IMR-90 (cell line): ENCODE data around the gene GEMIN8. TPM values are rescaled to one million over a fixed set of nuclear protein-coding genes. Genes with fewer than 3 reads are reported as not detected.

Experiments used
- ATAC-seq: fragments of 200-7000 bp; cut with Tn5 transposase; 2 replicates; pipeline ENCODE4 v1.9.1; 2020; ENCODE audit warnings: low read depth, mild to moderate bottlenecking, moderate library complexity
- BruUV-seq: library from RNA; stranded (reverse); fragments of 400-500 nt; replicated peaks from 2 replicates; lab custom pipeline; 2021; lab: Mats Ljungman, UMichigan
- CTCF ChIA-PET: fragments of 300-600 bp; formaldehyde crosslinking; extraction: SDS; loops from one replicate; lab custom pipeline; 2021; ENCODE audit warnings: antibody characterized with exemption; lab: Yijun Ruan, JAX
- POLR2A ChIA-PET: fragments of 300-600 bp; sonication (Branson Sonifier 250); formaldehyde crosslinking; loops from one replicate; lab custom pipeline; 2022; ENCODE audit warnings: antibody characterized with exemption; ENCODE audit not compliant: unreplicated experiment; lab: Charles Lee
- DNase-seq: peaks from one replicate; pipeline ENCODE4 v3.0.0; 2013
- H2AFZ ChIP-seq: replicated peaks from 2 replicates; pipeline ENCODE3; 2013; ENCODE audit warnings: low read length, mild to moderate bottlenecking; ENCODE audit not compliant: poor library complexity
- H2AK5ac ChIP-seq: 2 replicates; pipeline ENCODE4 v1.6.1; 2013; ENCODE audit warnings: low read depth, low read length, inconsistent platforms
- H2AK9ac ChIP-seq: replicated peaks from 2 replicates; pipeline ENCODE3; 2013; ENCODE audit warnings: mild to moderate bottlenecking, low read depth, low read length, moderate library complexity; ENCODE audit not compliant: poor library complexity
- H2BK120ac ChIP-seq: 2 replicates; pipeline ENCODE4 v1.6.1; 2013; ENCODE audit warnings: low read depth, low read length, inconsistent platforms
- H2BK15ac ChIP-seq: 3 replicates; pipeline ENCODE4 v1.6.1; 2013; ENCODE audit warnings: low read depth, low read length, inconsistent platforms
- H2BK20ac ChIP-seq: 2 replicates; pipeline ENCODE4 v1.6.1; 2013; ENCODE audit warnings: low read depth, mild to moderate bottlenecking, inconsistent platforms, low read length, moderate library complexity
- H2BK5ac ChIP-seq: 2 replicates; pipeline ENCODE4 v1.6.1; 2013; ENCODE audit warnings: mild to moderate bottlenecking, low read depth, low read length, inconsistent platforms; ENCODE audit not compliant: poor library complexity, severe bottlenecking
- H3K14ac ChIP-seq: replicated peaks from 2 replicates; pipeline ENCODE4 v1.6.1; 2013; ENCODE audit warnings: low read depth, low read length, inconsistent platforms
- H3K18ac ChIP-seq: 2 replicates; pipeline ENCODE4 v1.6.1; 2013; ENCODE audit warnings: low read depth, low read length, control low read depth
- H3K23ac ChIP-seq: 2 replicates; pipeline ENCODE4 v1.6.1; 2013; ENCODE audit warnings: low read depth, low read length, inconsistent platforms
- H3K27ac ChIP-seq: 2 replicates; pipeline ENCODE4 v1.5.1; 2013; ENCODE audit warnings: mild to moderate bottlenecking, control low read depth, low read length; ENCODE audit not compliant: insufficient read depth
- H3K27me3 ChIP-seq: 2 replicates; pipeline ENCODE4 v1.6.1; 2013; ENCODE audit warnings: low read length; ENCODE audit not compliant: control insufficient read depth, insufficient read depth
- H3K36me3 ChIP-seq: 2 replicates; pipeline ENCODE4 v1.6.1; 2013; ENCODE audit warnings: low read length, mixed read lengths; ENCODE audit not compliant: control insufficient read depth, insufficient read depth
- H3K4ac ChIP-seq: 2 replicates; pipeline ENCODE4 v1.6.1; 2013; ENCODE audit warnings: low read depth, low read length, inconsistent platforms
- H3K4me1 ChIP-seq: 2 replicates; pipeline ENCODE4 v1.6.1; 2013; ENCODE audit warnings: low read length, mixed read lengths; ENCODE audit not compliant: control insufficient read depth, insufficient read depth
- H3K4me2 ChIP-seq: 2 replicates; pipeline ENCODE4 v1.6.1; 2013; ENCODE audit warnings: low read depth, mild to moderate bottlenecking, control low read depth, low read length, moderate library complexity
- H3K4me3 ChIP-seq: 2 replicates; pipeline ENCODE4 v1.5.1; 2013; ENCODE audit warnings: low read depth, mild to moderate bottlenecking, control low read depth, low read length, moderate library complexity; ENCODE audit not compliant: insufficient read depth
- H3K56ac ChIP-seq: 2 replicates; pipeline ENCODE4 v1.6.1; 2013; ENCODE audit warnings: low read length, inconsistent platforms; ENCODE audit not compliant: insufficient read depth; ENCODE audit errors: extremely low read depth
- H3K79me1 ChIP-seq, 2 experiments: 2 replicates each; pipeline ENCODE4 v1.6.1; 2013; ENCODE audit warnings: low read length in 2 of 2, inconsistent platforms in 1 of 2, low read depth in 1 of 2
- H3K9ac ChIP-seq: 2 replicates; pipeline ENCODE4 v1.6.1; 2013; ENCODE audit warnings: low read depth, low read length, control low read depth
- H3K9me1 ChIP-seq: 2 replicates; pipeline ENCODE4 v1.6.1; 2013; ENCODE audit warnings: low read length, inconsistent platforms; ENCODE audit not compliant: insufficient read depth
- H3K9me3 ChIP-seq: 2 replicates; pipeline ENCODE4 v1.6.1; 2013; ENCODE audit warnings: low read length; ENCODE audit not compliant: control insufficient read depth, insufficient read depth
- H4K20me1 ChIP-seq: 2 replicates; pipeline ENCODE4 v1.6.1; 2013; ENCODE audit warnings: low read length, inconsistent platforms; ENCODE audit not compliant: insufficient read depth
- H4K5ac ChIP-seq: 2 replicates; pipeline ENCODE4 v1.6.1; 2013; ENCODE audit warnings: mild to moderate bottlenecking, low read depth, low read length, control low read depth
- H4K8ac ChIP-seq, 2 experiments: 2 replicates each; pipeline ENCODE4 v1.6.1; 2013; ENCODE audit warnings: low read depth in 2 of 2, low read length in 2 of 2, control low read depth in 1 of 2, inconsistent platforms in 1 of 2
- H4K91ac ChIP-seq: 2 replicates; pipeline ENCODE4 v1.6.1; 2013; ENCODE audit warnings: low read depth, low read length, inconsistent platforms; ENCODE audit not compliant: insufficient read depth
- BHLHE40 ChIP-seq: fragments of 150-350 bp; IDR thresholded peaks from 2 replicates; pipeline ENCODE4 v1.6.1; 2016; ENCODE audit warnings: mild to moderate bottlenecking, low read depth, low read length
- CEBPB ChIP-seq: IDR thresholded peaks from 2 replicates; pipeline ENCODE4 v1.6.1; 2012; ENCODE audit warnings: low read depth, low read length, improper control_type of control experiment
- ELK1 ChIP-seq: fragments of 150-350 bp; IDR thresholded peaks from 2 replicates; pipeline ENCODE4 v1.6.1; 2016; ENCODE audit warnings: low read depth, mild to moderate bottlenecking, low read length, moderate library complexity, borderline replicate concordance
- MAFK ChIP-seq: IDR thresholded peaks from 2 replicates; pipeline ENCODE4 v1.6.1; 2012; ENCODE audit warnings: low read depth, low read length, improper control_type of control experiment
- POLR2A ChIP-seq: IDR thresholded peaks from 2 replicates; pipeline ENCODE4 v1.6.1; 2012; ENCODE audit warnings: mild to moderate bottlenecking, low read depth, low read length
- RCOR1 ChIP-seq: IDR thresholded peaks from 2 replicates; pipeline ENCODE4 v1.6.1; 2012; ENCODE audit warnings: mild to moderate bottlenecking, low read length, improper control_type of control experiment; ENCODE audit not compliant: insufficient replicate concordance
- SMC3 ChIP-seq: fragments of 150-350 bp; IDR thresholded peaks from 2 replicates; pipeline ENCODE4 v1.6.1; 2016; ENCODE audit warnings: low read depth, mild to moderate bottlenecking, antibody characterized with exemption, low read length, moderate library complexity
- USF2 ChIP-seq: fragments of 150-350 bp; IDR thresholded peaks from 2 replicates; pipeline ENCODE4 v1.6.1; 2017; ENCODE audit warnings: mild to moderate bottlenecking, antibody characterized with exemption, low read length, low read depth
- WGBS, 2 experiments: methylation state at CpG; one replicate each; pipeline versions ENCODE4 v1.1.5 to v1.1.7; 2013; ENCODE audit warnings: missing lambda C conversion rate in 2 of 2; ENCODE audit not compliant: insufficient read length in 1 of 2; ENCODE audit errors: extremely low coverage in 2 of 2; 5-methylcytosine and 5-hydroxymethylcytosine counted together
- dilution Hi-C: fragments of 300-500 bp; cut with HindIII; formaldehyde crosslinking; loops from one replicate; pipeline ENCODE4 v1.14.3; 2018; ENCODE audit warnings: low sequenced_read_pairs; ENCODE audit not compliant: unreplicated experiment
- in situ Hi-C: fragments of 300-500 bp; cut with MboI; formaldehyde crosslinking; loops from 3 replicates; pipeline ENCODE4 v1.14.3; 2019; ENCODE audit warnings: low sequenced_read_pairs, inconsistent platforms, mixed read lengths
- intact Hi-C: fragments of 100-400 bp; cut with micrococcal nuclease; formaldehyde crosslinking; loops from 2 replicates; pipeline ENCODE4 v1.10.0; 2022
- polyA plus RNA-seq, 3 experiments: library from polyadenylated mRNA; depleted of rRNA; stranded (reverse); fragments of >200 nt; gene quantifications; 2 replicates each; pipeline ENCODE4 v1.2.3, GENCODE V29; 2012; ENCODE audit warnings: low replicate concordance in 1 of 3
- total RNA-seq: library from RNA; depleted of rRNA; stranded (reverse); fragments of >200 nt; gene quantifications from 2 replicates; pipeline ENCODE4 v1.2.3, GENCODE V29; 2012

Gene GEMIN8
- total and polyA plus RNA-seq, 2 of the 4 experiments (the other 2 are of a cell fraction), result 12.0 to 24.1 TPM

GRCh38 chrX:14038375-14039085 lies 8.8 kb upstream of the GEMIN8 start:
- Histone ChIP-seq H4K20me1 (no peaks in the 10 kb centered on the region), H3K4me1 (no peaks in the 10 kb centered on the region), H3K27ac (no peak overlapping the region), H4K8ac (no peak overlapping the region), H3K23ac (no peak overlapping the region), H3K9ac (no peak overlapping the region), H3K79me1 (no peaks in the 10 kb centered on the region), H3K36me3 (no peaks in the 10 kb centered on the region), H3K27me3 (peaks cover 8% of the 10 kb centered on the region), H3K4ac (no peak overlapping the region), H2BK5ac (no peak overlapping the region), H3K4me2 (no peak overlapping the region), H2AK5ac (no peak overlapping the region), H3K14ac (no peak overlapping the region), H4K91ac (no peak overlapping the region), H3K56ac (no peak overlapping the region), H2AK9ac (no peak overlapping the region), H2BK120ac (no peak overlapping the region), H3K9me3 (no peaks in the 10 kb centered on the region), H2AFZ (no peak overlapping the region), H3K4me3 (no peak overlapping the region), H3K9me1 (no peaks in the 10 kb centered on the region), H4K5ac (no peak overlapping the region), H3K18ac (no peak overlapping the region), H2BK15ac (no peak overlapping the region), H2BK20ac (no peak overlapping the region)
- ChIA-PET POLR2A (no interaction called here), CTCF (no interaction called here)
- no TSS peak for BruUV-seq
- no peak for TF ChIP-seq SMC3
- no peak for TF ChIP-seq POLR2A
- TF ChIP-seq RCOR1, result no peak
- no peak for TF ChIP-seq USF2
- no peak for TF ChIP-seq MAFK
- TF ChIP-seq BHLHE40, result no peak
- TF ChIP-seq CEBPB, result 0 out of 2 replicates have a peak, but pooled peaks have one; percentile 30
- no peak for TF ChIP-seq ELK1
- DNase-seq (no peak), ATAC-seq (no peak)
- WGBS, 2 experiments, result no CpG with 5 or more reads among the region's 3 CpGs
- in situ Hi-C loops (loop anchor here (25.0 kb wide), 1 partner anchor 1076 kb away; no protein-coding TSS in a partner anchor), intact Hi-C loops (loop anchor here (1.0 to 2.0 kb wide), 3 partner anchors 490 to 1205 kb away; partner anchors contain the start of gene GLRA2), dilution Hi-C loops (no loop called here)
